ENCODE measurements around the gene NPTX2. TPM values are rescaled to one million over a fixed set of nuclear protein-coding genes. Genes with fewer than 3 reads are reported as not detected.

NPTX2 gene
- total RNA-seq, 2 donors from 2014 or later, result 5.2 to 144 TPM

- Histone ChIP-seq H3K4me1 (replicated peaks) (no peaks in the 10 kb centered on the region), H3K27me3 (replicated peaks; ENCODE audit: insufficient read depth) (peaks cover 2% of the 10 kb centered on the region), H3K4me3 (no peak overlapping the region), H3K36me3 (no peaks in the 10 kb centered on the region), H3K9me3 (no peaks in the 10 kb centered on the region), H3K27ac (no peak overlapping the region)
- intact Hi-C loops (cut with DNase I), result no loop called here
- no peak for TF ChIP-seq POLR2AphosphoS5 (IDR thresholded peaks at IDR 0.05)
- TF ChIP-seq CTCF (IDR thresholded peaks at IDR 0.05), result no peak
- TF ChIP-seq POLR2A (IDR thresholded peaks at IDR 0.05), result no peak
- DNase-seq (ENCODE audit: low spot score), result no peak
Measured at GRCh38 chr7:98584830-98585229, 32.3 kb upstream of the NPTX2 start.

GRCh38 chr7:98591926-98592325 lies 25.2 kb upstream of the NPTX2 start:
- no peaks in the 10 kb centered on the region for H3K27me3 ChIP-seq (replicated peaks; ENCODE audit: insufficient read depth)
- no peak for DNase-seq (ENCODE audit: low spot score)
- H3K36me3 ChIP-seq, result no peaks in the 10 kb centered on the region
- no peak for TF ChIP-seq POLR2A (IDR thresholded peaks at IDR 0.05)
- H3K27ac ChIP-seq, result no peak overlapping the region
- no peaks in the 10 kb centered on the region for H3K4me1 ChIP-seq (replicated peaks)
- H3K9me3 ChIP-seq, result no peaks in the 10 kb centered on the region
- H3K4me3 ChIP-seq, result no peak overlapping the region
- 76% methylated on average over 7 of the region's 7 CpGs for WGBS
- intact Hi-C loops (cut with DNase I), result no loop called here

GRCh38 chr7:98594348-98594747 lies 22.7 kb upstream of the NPTX2 start:
- no peak for DNase-seq (ENCODE audit: low spot score)
- WGBS, result 86% methylated on average over 4 of the region's 4 CpGs
- intact Hi-C loops (cut with DNase I), result no loop called here
- no peak for TF ChIP-seq POLR2AphosphoS5 (IDR thresholded peaks at IDR 0.05)
- TF ChIP-seq POLR2A (IDR thresholded peaks at IDR 0.05), result no peak
- H3K9me3 ChIP-seq, result no peaks in the 10 kb centered on the region
- H3K27me3 ChIP-seq (replicated peaks; ENCODE audit: insufficient read depth), result no peaks in the 10 kb centered on the region
- H3K4me1 ChIP-seq (replicated peaks), result no peaks in the 10 kb centered on the region
- no peak overlapping the region for H3K27ac ChIP-seq
- H3K4me3 ChIP-seq, result no peak overlapping the region
- no peaks in the 10 kb centered on the region for H3K36me3 ChIP-seq

- TF ChIP-seq POLR2AphosphoS5 (IDR thresholded peaks at IDR 0.05) (no peak), CTCF (IDR thresholded peaks at IDR 0.05) (no peak), POLR2A (IDR thresholded peaks at IDR 0.05) (no peak)
- Histone ChIP-seq H3K4me1 (replicated peaks) (no peaks in the 10 kb centered on the region), H3K9me3 (no peaks in the 10 kb centered on the region), H3K4me3 (no peak overlapping the region), H3K36me3 (no peaks in the 10 kb centered on the region), H3K27me3 (replicated peaks; ENCODE audit: insufficient read depth) (no peaks in the 10 kb centered on the region), H3K27ac (no peak overlapping the region)
- intact Hi-C loops (cut with DNase I), result no loop called here
- DNase-seq (ENCODE audit: low spot score), result no peak
- 76% methylated on average over 5 of the region's 5 CpGs for WGBS
Measured at GRCh38 chr7:98594787-98595186, 22.3 kb upstream of the NPTX2 start.

- no peaks in the 10 kb centered on the region for H3K27me3 ChIP-seq (replicated peaks; ENCODE audit: insufficient read depth)
- no peaks in the 10 kb centered on the region for H3K4me1 ChIP-seq (replicated peaks)
- H3K36me3 ChIP-seq, result no peaks in the 10 kb centered on the region
- intact Hi-C loops (cut with DNase I), result no loop called here
- 71% methylated on average over 6 of the region's 6 CpGs for WGBS
- TF ChIP-seq CTCF (IDR thresholded peaks at IDR 0.05) (no peak), POLR2A (IDR thresholded peaks at IDR 0.05) (no peak), POLR2AphosphoS5 (IDR thresholded peaks at IDR 0.05) (no peak)
- no peaks in the 10 kb centered on the region for H3K9me3 ChIP-seq
- H3K27ac ChIP-seq, result no peak overlapping the region
- no peak overlapping the region for H3K4me3 ChIP-seq
- DNase-seq (ENCODE audit: low spot score), result no peak
Measured at GRCh38 chr7:98598846-98599615, 18.1 kb upstream of the NPTX2 start.

- Histone ChIP-seq H3K4me3 (no peak overlapping the region), H3K4me1 (replicated peaks) (no peaks in the 10 kb centered on the region), H3K36me3 (no peaks in the 10 kb centered on the region), H3K27me3 (replicated peaks; ENCODE audit: insufficient read depth) (no peaks in the 10 kb centered on the region), H3K9me3 (no peaks in the 10 kb centered on the region), H3K27ac (no peak overlapping the region)
- DNase-seq (ENCODE audit: low spot score), result no peak
- WGBS, result 93% methylated on average over 6 of the region's 6 CpGs
- intact Hi-C loops (cut with DNase I), result no loop called here
- TF ChIP-seq POLR2A (IDR thresholded peaks at IDR 0.05) (no peak), POLR2AphosphoS5 (IDR thresholded peaks at IDR 0.05) (no peak), CTCF (IDR thresholded peaks at IDR 0.05) (no peak)
Measured at GRCh38 chr7:98599886-98600285, 17.2 kb upstream of the NPTX2 start.
